HG03135 (cell line): ENCODE results near the gene ITFG1.
"Not testable (repeated sequence)": the region's sequence is repeated elsewhere in the genome, so short reads cannot be mapped to it uniquely, and the experiment has no call there.

ENCODE experiments used
- ATAC-seq: cut with Tn5 transposase; IDR thresholded peaks from one replicate; pipeline ENCODE4 v1.9.1; 2021; ENCODE audit warnings: mild to moderate bottlenecking, moderate library complexity; ENCODE audit not compliant: unreplicated experiment

Gene ITFG1

GRCh38 chr16:47175152-47175551 is 285.7 kb downstream of the ITFG1 start:
- no peak for ATAC-seq

GRCh38 chr16:47162670-47163420 is 298.0 kb downstream of the ITFG1 start:
- no peak for ATAC-seq

GRCh38 chr16:47161464-47161863 is 299.4 kb downstream of the ITFG1 start:
- no peak for ATAC-seq

GRCh38 chr16:47160422-47160821 is 300.4 kb downstream of the ITFG1 start:
- no peak for ATAC-seq

- no peak for ATAC-seq
Observed at GRCh38 chr16:47158992-47159391, 301.9 kb downstream of the ITFG1 start.

DNA sequence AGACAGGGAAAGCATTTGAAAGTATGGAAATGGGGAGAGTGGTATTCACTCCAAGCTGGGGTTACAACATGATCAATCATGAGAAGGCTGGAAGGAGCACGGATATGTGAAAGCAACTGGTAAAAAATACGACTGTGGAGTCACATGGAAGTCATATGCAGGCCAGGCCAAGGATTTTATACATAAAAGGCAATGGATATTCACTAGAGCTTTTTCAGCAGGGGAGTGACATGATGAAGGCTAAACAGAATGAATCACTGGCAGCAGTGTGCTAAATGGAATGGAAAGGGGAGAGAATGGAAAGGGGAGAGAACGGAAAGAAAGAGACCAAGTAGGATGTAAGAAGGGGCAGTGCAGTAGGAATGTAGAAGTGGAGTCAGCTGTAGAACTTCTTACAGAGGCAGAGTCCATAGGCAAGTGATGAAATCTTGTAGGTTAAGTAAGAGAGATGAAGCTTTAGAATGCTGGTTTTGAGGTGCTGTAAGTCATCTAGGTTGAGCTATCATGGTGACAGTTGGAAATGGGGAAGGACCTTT is 304.1 kb downstream of the ITFG1 start:
- no peak for ATAC-seq

DNA sequence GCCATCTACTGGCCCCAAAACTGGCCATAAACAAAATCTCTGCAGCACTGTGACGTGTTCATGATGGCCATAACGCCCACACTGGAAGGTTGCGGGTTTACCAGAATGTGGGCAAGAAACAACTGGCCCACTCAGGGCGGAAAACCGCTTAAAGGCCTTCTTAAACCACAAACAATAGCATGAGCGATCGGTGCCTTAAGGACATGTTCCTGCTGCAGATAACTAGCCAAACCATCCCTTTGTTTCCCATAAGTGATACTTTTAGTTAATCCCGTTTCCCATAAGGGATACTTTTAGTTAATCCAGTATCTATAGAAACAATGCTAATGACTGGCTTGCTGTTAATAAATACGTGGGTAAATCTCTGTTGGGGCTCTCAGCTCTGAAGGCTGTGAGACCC is 308.4 kb downstream of the ITFG1 start:
- ATAC-seq: not testable (repeated sequence)

GRCh38 chr16:47150067-47150466 is 310.8 kb downstream of the ITFG1 start:
- ATAC-seq: no peak

DNA sequence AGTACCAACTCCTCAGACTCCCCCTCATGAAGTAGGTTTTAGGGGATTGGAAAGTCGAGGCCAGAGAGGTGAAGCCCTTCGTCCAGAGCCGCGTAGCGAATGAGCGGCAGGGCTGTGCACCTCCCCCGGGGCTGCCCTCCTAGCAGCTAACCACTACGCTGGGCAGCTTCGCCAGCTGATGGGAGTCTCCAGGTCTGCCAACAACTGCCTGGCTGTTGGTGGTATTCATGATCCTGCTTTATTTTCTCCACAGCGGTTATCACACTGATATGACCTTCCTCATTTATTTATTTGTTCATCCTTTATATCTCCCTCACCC is 316.3 kb downstream of the ITFG1 start:
- no peak for ATAC-seq

GRCh38 chr16:47143677-47144558 is 316.9 kb downstream of the ITFG1 start, which contains the start of gene NETO2:
NETO2 (minus strand) TSS chr16:47143945; CDS start chr16:47143612, 333 bp downstream.
- ATAC-seq: peak; percentile 48

DNA sequence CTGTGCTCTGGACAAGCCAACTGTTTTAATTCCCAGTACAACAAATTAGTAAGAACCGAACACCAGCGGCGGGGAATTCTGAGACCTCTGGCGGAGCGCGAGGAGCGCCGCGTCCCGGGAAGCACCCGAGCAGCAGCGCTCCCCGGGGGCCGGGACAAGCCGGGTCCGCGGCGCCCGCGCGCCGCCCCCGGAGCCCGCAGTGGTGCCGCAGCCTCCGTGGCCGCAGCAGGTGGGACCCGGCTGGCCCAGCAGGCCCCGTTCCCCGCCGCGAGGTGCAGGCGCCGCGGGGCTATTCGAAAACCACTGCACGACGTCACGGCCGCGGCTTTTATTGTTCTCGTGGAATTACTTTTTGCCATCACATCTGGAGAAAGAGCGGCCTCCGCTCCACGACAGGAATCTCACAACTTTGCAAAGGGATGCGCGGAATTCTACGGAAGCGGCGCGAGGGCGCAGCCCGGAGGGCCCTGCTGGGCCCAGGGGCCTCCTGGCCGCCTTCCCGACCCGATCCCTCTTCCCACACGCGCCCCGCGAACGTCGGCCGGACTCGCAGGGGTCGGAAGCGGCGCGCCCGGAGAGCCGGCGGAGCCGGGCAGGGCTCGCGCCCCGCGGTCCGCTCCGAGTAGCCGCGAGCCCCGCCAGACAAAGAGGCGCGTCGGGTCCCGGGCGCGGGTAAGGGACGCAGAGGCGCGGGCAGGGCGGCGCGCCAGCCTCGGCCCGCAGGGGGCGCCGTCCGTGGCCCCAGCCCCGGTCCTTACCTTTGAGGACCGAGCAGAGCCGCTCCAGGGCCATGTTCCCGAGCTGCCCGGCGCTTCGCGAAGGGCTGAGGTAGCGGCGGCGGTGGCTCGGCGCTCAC is 317.8 kb downstream of the ITFG1 start:
- ATAC-seq: peak; percentile 70

DNA sequence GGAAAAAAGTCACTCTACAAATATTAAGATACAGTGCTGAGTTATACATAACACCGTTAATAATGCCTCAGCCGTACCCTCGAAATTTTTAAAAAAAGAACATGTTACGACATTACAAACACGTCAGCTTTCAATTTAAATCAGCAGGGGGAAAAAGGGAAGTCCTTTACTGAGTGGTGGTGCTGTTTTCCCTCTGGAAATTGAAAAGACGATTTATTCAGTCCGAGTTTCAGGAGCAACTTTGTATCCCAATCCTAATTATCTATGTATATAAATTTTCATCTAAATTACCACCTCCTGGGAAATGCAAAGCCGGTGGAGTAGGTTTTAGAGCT is 318.4 kb downstream of the ITFG1 start:
- no peak for ATAC-seq

- peak; percentile 51 for ATAC-seq
Observed at GRCh38 chr16:47141773-47142485, 318.9 kb downstream of the ITFG1 start.

- no peak for ATAC-seq
Observed at GRCh38 chr16:47140686-47141085, 320.2 kb downstream of the ITFG1 start.

GRCh38 chr16:47139561-47140185 is 321.2 kb downstream of the ITFG1 start:
- ATAC-seq: no peak

- not testable (repeated sequence) for ATAC-seq
Observed at GRCh38 chr16:47137925-47138324, 322.9 kb downstream of the ITFG1 start.

DNA sequence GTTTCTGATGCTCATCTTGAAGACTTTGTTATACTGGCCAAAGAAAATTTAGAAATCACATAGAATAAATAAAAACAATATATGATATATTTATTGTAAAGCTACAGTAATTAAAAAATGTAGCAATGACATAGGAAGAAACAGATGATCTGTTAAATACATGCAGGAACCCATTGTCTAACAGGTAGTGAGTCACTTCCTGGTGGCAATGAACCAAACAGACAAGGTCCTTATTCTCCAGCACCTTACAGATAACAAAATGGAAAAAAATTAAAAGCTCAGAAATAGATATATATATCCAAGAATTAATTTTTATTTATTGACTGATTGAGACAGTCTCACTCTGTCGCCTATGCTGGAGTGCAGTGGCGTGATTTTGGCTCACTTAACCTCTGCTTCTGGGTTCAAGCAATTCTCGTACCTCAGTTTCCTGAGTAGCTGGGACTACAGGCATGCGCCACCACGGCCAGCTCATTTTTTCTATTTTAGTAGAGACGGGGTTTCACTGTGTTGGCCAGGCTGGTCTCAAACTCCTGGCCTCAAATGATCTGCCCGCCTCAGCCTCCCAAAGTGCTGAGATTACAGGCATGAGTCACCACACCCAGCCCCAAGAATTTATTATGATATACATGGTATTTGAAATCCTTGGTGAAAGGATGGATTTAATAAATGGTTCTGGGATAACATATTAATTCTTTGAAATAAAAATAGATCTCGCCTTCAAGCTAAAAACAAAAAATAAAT is 324.6 kb downstream of the ITFG1 start:
- no peak for ATAC-seq

GRCh38 chr16:47134550-47134949 is 326.3 kb downstream of the ITFG1 start:
- no peak for ATAC-seq

DNA sequence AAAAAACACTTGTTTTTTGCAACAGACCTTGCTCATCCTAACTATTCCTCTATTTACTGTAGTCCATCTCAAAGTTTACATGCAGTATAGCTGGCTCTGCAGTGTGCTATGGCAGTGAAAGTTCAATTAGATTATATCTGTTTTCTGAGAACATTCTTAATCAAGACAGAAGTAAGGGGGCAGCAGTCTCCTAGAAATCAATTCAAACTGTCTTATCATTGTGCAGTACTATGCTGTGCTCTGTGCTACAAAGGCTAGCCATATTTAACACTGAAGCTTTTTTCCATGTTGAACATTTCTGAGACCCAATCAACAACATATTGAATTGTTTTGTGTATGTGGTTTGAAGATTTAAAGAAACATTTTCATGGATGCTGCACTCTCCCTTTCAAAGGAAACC is 328.6 kb downstream of the ITFG1 start:
- ATAC-seq: no peak
